NT2/D1 (cell line): ENCODE results near the gene LIMA1.

ENCODE experiments used
- YY1 ChIP-seq: IDR thresholded peaks from 2 replicates; pipeline ENCODE4 v1.6.1; 2011; ENCODE audit not compliant: insufficient read length, insufficient read depth
- ZNF274 ChIP-seq: IDR thresholded peaks from 2 replicates; pipeline ENCODE4 v1.6.1; 2011; ENCODE audit warnings: mild to moderate bottlenecking, low read depth, low read length

- TF ChIP-seq ZNF274 = no peak
- no peak for TF ChIP-seq YY1
These were observed 26.6 kb upstream of the LIMA1 start for GRCh38 chr12:50309950-50310349.
